RWPE2 (cell line): ENCODE measurements around the gene RARB.

Source experiments
- ATAC-seq: fragments of 200-7000 bp; cut with Tn5 transposase; 3 replicates; pipeline ENCODE4 v1.9.1; 2021; ENCODE audit warnings: low read depth
- DNase-seq: peaks from one replicate; pipeline ENCODE4 v3.0.0-alpha.2; 2020; ENCODE audit warnings: low spot score
- H3K27ac ChIP-seq: fragments of 450-650 bp; 2 replicates; pipeline ENCODE4 v1.5.1; 2017; ENCODE audit warnings: mild to moderate bottlenecking; ENCODE audit not compliant: poor library complexity, severe bottlenecking
- H3K27me3 ChIP-seq: fragments of 250-450 bp; sonication (Bioruptor Pico); 2 replicates; pipeline ENCODE4 v1.5.1; 2021; ENCODE audit warnings: mild to moderate bottlenecking, moderate library complexity; ENCODE audit not compliant: insufficient read depth, poor library complexity, severe bottlenecking
- H3K36me3 ChIP-seq: fragments of 250-450 bp; sonication (Bioruptor Pico); 2 replicates; pipeline ENCODE4 v1.5.1; 2020; ENCODE audit warnings: low read depth, mild to moderate bottlenecking, moderate library complexity
- H3K4me1 ChIP-seq: fragments of 250-450 bp; sonication (Bioruptor Pico); 2 replicates; pipeline ENCODE4 v1.5.1; 2021; ENCODE audit warnings: mild to moderate bottlenecking, moderate library complexity; ENCODE audit not compliant: insufficient read depth, poor library complexity, severe bottlenecking
- H3K4me3 ChIP-seq: fragments of 250-450 bp; sonication (Bioruptor Pico); 2 replicates; pipeline ENCODE4 v1.5.1; 2021; ENCODE audit warnings: mild to moderate bottlenecking, moderate library complexity; ENCODE audit not compliant: severe bottlenecking
- H3K9me3 ChIP-seq: fragments of 250-450 bp; sonication (Bioruptor Pico); 2 replicates; pipeline ENCODE4 v1.5.1; 2021; ENCODE audit warnings: mild to moderate bottlenecking, moderate library complexity; ENCODE audit not compliant: severe bottlenecking
- CTCF ChIP-seq: fragments of 450-650 bp; IDR thresholded peaks from one replicate; pipeline ENCODE4 v1.5.1; 2017; ENCODE audit warnings: mild to moderate bottlenecking, moderate library complexity; ENCODE audit not compliant: poor library complexity, severe bottlenecking

Gene RARB

GRCh38 chr3:25533399-25533798, 105.3 kb downstream of the RARB start:
- no peak for DNase-seq
- no peak overlapping the region for H3K27ac ChIP-seq
- no peak for ATAC-seq
- no peaks in the 10 kb centered on the region for H3K36me3 ChIP-seq
- no peaks in the 10 kb centered on the region for H3K4me1 ChIP-seq
- no peaks in the 10 kb centered on the region for H3K27me3 ChIP-seq
- TF ChIP-seq CTCF = no peak
- no peaks in the 10 kb centered on the region for H3K9me3 ChIP-seq
- no peak overlapping the region for H3K4me3 ChIP-seq

GRCh38 chr3:25534007-25534406, 105.9 kb downstream of the RARB start:
- Histone ChIP-seq H3K27me3 (no peaks in the 10 kb centered on the region), H3K4me1 (no peaks in the 10 kb centered on the region), H3K27ac (no peak overlapping the region), H3K36me3 (no peaks in the 10 kb centered on the region), H3K9me3 (no peaks in the 10 kb centered on the region), H3K4me3 (no peak overlapping the region)
- DNase-seq (no peak), ATAC-seq (no peak)
- TF ChIP-seq CTCF = no peak

GRCh38 chr3:25536521-25537391, 108.7 kb downstream of the RARB start:
- Histone ChIP-seq H3K4me3 (no peak overlapping the region), H3K9me3 (no peaks in the 10 kb centered on the region), H3K27ac (no peak overlapping the region), H3K27me3 (no peaks in the 10 kb centered on the region), H3K4me1 (no peaks in the 10 kb centered on the region), H3K36me3 (no peaks in the 10 kb centered on the region)
- no peak for DNase-seq
- no peak for ATAC-seq
- TF ChIP-seq CTCF = no peak

GRCh38 chr3:25537516-25537915, 109.5 kb downstream of the RARB start:
- H3K9me3 ChIP-seq = no peaks in the 10 kb centered on the region
- H3K36me3 ChIP-seq = no peaks in the 10 kb centered on the region
- no peak overlapping the region for H3K4me3 ChIP-seq
- H3K27me3 ChIP-seq = no peaks in the 10 kb centered on the region
- ATAC-seq (no peak), DNase-seq (no peak)
- TF ChIP-seq CTCF = no peak
- H3K4me1 ChIP-seq = no peaks in the 10 kb centered on the region
- H3K27ac ChIP-seq = no peak overlapping the region

GRCh38 chr3:25540273-25540672, 112.2 kb downstream of the RARB start:
- no peak overlapping the region for H3K27ac ChIP-seq
- TF ChIP-seq CTCF = no peak
- no peaks in the 10 kb centered on the region for H3K27me3 ChIP-seq
- H3K36me3 ChIP-seq = no peaks in the 10 kb centered on the region
- H3K4me1 ChIP-seq = no peaks in the 10 kb centered on the region
- no peak for ATAC-seq
- no peaks in the 10 kb centered on the region for H3K9me3 ChIP-seq
- no peak for DNase-seq
- no peak overlapping the region for H3K4me3 ChIP-seq
